VCaP (cell line): ENCODE measurements around the gene PDE2A.

Source experiments
- H3K27ac ChIP-seq: fragments of 450-650 bp; 2 replicates; pipeline ENCODE4 v1.5.1; 2017
- TF ChIP-seq, protein P1 (sequence below): fragments of 450-650 bp; conservative IDR thresholded peaks from 2 replicates; pipeline ENCODE4 v1.5.1; 2017; ENCODE audit warnings: mild to moderate bottlenecking, moderate library complexity

The PDE2A gene

DNA sequence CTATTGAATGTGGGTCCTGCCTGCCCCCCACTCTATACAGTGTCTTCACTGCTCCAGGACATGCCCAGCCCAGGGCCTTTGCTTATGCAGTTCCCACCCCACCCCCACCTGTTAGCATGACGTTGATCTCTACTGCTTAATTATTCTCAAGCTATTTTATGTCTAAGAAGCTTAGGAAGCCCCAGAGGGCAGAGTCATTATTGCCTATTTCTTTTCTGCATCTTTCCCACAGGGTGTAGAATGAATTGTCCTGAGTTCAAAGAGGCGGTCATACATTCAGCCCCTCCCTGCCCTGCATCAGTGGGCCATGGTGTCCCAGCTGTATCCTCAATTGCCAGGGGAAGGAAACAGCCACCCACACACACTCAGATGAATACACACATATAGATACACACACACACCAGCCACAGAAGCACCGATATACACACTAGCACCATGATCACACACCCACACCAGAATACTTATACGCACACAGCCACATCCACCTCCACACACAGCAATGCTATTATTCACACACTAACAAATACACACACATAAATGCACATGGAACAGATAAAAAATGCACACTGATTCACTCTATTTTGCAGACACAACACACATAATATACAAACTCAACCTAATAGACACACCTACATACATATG lies 1.5 kb downstream of the PDE2A start:
- TF ChIP-seq, protein P1, sequence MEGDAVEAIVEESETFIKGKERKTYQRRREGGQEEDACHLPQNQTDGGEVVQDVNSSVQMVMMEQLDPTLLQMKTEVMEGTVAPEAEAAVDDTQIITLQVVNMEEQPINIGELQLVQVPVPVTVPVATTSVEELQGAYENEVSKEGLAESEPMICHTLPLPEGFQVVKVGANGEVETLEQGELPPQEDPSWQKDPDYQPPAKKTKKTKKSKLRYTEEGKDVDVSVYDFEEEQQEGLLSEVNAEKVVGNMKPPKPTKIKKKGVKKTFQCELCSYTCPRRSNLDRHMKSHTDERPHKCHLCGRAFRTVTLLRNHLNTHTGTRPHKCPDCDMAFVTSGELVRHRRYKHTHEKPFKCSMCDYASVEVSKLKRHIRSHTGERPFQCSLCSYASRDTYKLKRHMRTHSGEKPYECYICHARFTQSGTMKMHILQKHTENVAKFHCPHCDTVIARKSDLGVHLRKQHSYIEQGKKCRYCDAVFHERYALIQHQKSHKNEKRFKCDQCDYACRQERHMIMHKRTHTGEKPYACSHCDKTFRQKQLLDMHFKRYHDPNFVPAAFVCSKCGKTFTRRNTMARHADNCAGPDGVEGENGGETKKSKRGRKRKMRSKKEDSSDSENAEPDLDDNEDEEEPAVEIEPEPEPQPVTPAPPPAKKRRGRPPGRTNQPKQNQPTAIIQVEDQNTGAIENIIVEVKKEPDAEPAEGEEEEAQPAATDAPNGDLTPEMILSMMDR, result no peak
- H3K27ac ChIP-seq, result no peak overlapping the region

DNA sequence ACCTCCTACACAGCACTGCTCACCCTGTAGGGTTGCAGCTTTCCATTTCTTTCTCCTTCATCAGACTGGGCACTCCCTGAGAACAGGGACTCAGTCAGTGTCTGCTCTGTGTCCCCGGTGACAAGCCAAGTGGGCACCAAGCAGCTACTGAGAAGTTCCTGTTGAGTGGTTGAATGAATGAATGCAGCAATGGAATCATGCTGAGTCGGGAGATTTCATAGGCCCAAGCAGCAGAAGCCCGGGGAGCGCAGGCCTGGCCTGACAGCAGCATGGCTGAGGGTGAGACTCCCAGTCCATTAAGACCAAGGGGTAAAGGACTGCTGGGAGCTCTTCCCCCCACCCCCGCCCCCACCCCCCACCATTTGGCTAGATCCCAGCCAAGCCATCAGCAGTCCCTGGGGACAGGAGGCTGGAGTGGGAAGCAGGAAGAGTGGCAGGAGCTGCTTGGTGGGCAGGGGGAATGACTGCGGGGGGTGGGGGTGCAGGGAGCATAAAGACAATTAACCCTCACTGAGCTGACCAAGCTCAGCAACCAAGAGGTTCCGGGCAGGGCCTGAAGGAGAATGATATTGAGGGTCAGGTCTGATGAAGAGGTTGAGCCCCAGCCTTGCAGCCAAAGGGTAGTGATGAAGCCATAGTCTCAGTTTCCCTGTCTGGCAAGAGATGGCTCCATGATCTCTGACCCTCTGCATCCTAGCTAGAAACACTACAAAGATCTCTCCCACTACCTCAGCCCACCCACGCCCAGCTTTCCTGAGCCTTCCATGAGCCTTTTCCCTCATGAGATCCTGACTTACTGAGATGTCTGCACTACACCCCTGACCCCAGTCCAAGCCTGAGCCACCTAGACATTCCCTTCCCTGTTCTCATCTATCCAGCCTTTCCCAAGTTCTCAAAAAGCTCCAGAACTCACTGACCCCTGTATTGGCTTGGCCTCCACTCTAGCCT lies 2.8 kb downstream of the PDE2A start:
- H3K27ac ChIP-seq, result no peak overlapping the region
- TF ChIP-seq, protein P1, result no peak

DNA sequence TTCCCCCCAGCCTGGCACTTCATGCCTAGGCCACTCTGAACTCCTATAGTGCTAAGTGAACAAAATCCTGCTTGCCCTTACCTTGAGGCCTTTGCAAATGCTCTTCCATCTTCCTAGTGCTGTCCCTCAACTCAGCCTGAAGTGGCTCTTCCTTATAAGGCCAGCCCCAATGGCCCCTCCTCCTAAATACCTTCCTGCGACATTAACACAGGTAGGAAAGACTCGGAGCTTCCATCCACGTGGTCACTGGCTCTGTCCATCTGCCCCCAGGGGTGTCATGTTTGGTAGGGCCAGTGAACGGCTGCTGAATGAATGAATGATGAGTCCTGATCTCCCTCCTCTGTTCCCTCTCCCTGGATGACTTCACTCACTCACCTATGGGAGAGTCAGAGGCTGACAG lies 4.2 kb downstream of the PDE2A start:
- TF ChIP-seq, protein P1, result no peak
- no peak overlapping the region for H3K27ac ChIP-seq

DNA sequence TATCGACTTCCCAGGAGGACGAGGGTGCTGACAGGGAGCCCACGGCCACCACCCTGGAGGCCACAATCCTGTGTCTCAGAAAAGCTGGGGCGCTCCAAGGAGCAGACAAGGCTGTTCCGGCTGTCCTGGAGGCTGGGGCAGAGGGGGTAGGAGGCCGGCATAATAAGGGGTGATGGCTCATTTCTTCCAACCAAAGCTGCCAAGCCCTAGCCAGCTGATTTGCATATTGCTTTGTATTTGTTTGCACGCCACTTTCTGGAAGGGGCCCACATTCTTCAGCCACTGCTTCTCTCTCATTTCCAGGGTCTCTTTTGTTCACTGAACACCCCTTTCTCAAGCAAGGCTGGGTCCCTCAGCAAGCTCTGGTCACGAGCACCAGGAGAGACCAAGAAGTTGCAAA lies 4.7 kb downstream of the PDE2A start:
- H3K27ac ChIP-seq, result no peak overlapping the region
- TF ChIP-seq, protein P1, result no peak

DNA sequence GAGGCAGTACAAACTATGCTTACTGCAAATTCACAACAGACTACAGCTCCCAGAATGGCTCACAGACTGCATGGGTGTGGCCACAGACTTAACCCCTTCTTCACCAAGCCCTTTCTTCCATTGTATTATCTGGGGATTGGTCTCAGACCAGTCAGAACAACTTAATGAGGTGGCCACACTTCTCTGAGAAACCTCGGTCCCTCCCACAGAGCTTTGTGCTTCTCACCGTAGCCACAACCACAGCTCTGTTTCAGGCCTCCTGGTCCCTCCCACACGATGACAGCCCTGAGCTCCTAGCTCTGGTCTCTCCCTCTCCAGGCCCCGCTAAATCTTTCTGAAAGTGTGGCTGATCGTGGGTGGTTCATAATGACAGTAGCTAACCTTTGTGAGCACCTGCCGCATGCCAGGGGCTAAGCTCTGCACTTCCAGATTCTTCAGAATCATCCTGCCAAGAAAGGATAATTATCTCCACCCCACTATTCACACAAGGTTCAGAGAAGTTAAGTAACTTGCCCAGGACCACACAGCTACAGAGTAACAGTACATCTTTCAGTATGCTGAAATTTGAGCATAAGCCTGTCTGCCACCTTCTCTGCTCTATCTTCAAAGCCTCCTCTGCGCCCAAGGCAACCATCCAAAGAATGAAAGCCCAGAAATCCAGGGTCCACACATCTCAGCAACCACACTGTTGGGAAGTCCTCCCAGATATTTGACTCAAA lies 5.4 kb downstream of the PDE2A start:
- no peak overlapping the region for H3K27ac ChIP-seq
- TF ChIP-seq, protein P1, result no peak

DNA sequence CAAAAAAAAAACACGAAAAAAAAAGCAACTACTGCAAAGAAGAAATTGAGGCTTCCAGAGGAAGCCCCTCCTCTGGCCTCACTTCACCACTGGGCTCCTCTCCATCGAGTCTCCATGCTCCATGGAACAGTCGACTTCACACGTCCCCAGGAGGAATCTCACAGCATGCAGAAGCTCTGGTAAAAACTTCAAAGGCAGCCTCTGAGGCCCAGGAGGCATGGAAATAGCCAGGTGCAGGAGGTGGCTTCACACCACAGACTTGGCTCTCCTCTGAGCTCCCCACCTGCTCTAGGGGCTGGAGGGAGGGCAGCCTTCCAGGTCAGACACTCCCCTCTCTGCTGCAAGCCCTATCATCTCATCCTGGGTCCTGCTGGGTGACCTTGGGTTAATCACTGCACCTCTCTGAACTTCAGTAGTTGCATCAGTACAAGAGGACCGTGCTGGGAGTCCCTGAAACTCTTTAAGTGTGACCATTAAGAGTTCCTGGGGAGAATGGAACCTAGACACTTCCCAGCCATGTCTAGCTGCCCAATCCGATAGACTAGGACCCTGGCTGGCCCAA lies 8.2 kb downstream of the PDE2A start:
- TF ChIP-seq, protein P1, result no peak

DNA sequence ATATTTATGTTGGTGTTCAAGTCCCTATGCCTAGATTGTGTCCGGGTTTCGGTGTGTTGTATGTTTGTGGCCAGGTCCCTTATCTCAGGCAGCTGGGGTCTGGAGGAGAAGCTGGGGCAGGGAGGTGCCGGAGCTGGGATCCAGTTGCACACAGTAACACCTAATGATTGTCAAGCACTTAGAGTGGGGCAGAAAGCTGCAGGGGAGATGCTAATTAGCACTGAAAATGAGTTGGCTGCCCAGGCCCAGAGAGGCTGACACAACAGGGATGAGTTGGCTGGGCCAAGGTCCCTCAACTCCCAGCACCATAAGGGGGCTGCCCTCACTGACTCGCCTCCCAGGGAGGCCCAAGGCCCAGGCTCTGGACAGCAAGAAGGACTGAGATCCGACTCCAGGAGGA lies 12.2 kb downstream of the PDE2A start:
- TF ChIP-seq, protein P1, result no peak

More for the DNA sequence above, 8.2 kb downstream of the PDE2A start:
- no peak overlapping the region for H3K27ac ChIP-seq

More for the DNA sequence above, 12.2 kb downstream of the PDE2A start:
- H3K27ac ChIP-seq, result no peak overlapping the region
